ENCODE data around the gene FGFR3. TPM values are rescaled to one million over a fixed set of nuclear protein-coding genes. Genes with fewer than 3 reads are reported as not detected.

FGFR3 gene
- total RNA-seq, 8 experiments from 2014 or later: 0.76 to 39.4 (median 10.8) TPM

GRCh38 chr4:1775731-1776500 is 17.2 kb upstream of the FGFR3 start:
- in situ Hi-C loops (cut with MboI; ENCODE audit: low pct_unique_long_range_greater_than_20kb in 2 of 9, low sequenced_read_pairs in 9 of 9, unreplicated experiment in 9 of 9): no loop called here
- H3K4me1 ChIP-seq (replicated peaks in 1 of 2): peaks cover 56 to 78% of the 10 kb centered on the region in 2 donors
- H3K27ac ChIP-seq: no peak overlapping the region
- H3K4me3 ChIP-seq: no peak overlapping the region
- WGBS, 10 experiments: 0 to 100% (median 79%) methylated on average over 1 to 6 of the region's 23 CpGs; no CpG with 5 or more reads in 4 of the 10 experiments
- ATAC-seq (replicated peaks in 6 of 8): peak in 2 of 8 experiments; percentile 22 to 41

- H3K27ac ChIP-seq: peak overlapping the region in 1 of 2 donors; percentile 28
- H3K4me1 ChIP-seq (replicated peaks in 1 of 2): peaks cover 49 to 70% of the 10 kb centered on the region in 2 donors
- WGBS, 10 experiments: 43 to 100% (median 86%) methylated on average over 1 to 12 of the region's 24 CpGs; no CpG with 5 or more reads in 4 of the 10 experiments
- peak in 3 of 8 experiments; percentile 6 to 8 (median 6) for ATAC-seq (replicated peaks in 6 of 8)
- H3K4me3 ChIP-seq: no peak overlapping the region
- in situ Hi-C loops (cut with MboI; ENCODE audit: low pct_unique_long_range_greater_than_20kb in 2 of 9, low sequenced_read_pairs in 9 of 9, unreplicated experiment in 9 of 9): no loop called here
Observed at GRCh38 chr4:1776521-1777161, 16.5 kb upstream of the FGFR3 start.

- Histone ChIP-seq H3K4me3 (no peak overlapping the region), H3K27ac (peak overlapping the region in 1 of 2 donors; percentile 54), H3K4me1 (replicated peaks in 1 of 2) (peaks cover 43 to 57% of the 10 kb centered on the region in 2 donors)
- WGBS, 10 experiments: 23% methylated on average over 3 of the region's 27 CpGs; no CpG with 5 or more reads in 9 of the 10 experiments
- in situ Hi-C loops (cut with MboI; ENCODE audit: low pct_unique_long_range_greater_than_20kb in 2 of 9, low sequenced_read_pairs in 9 of 9, unreplicated experiment in 9 of 9): no loop called here
- peak; percentile 80 to 89 (median 81) for ATAC-seq (replicated peaks in 6 of 8)
Observed at GRCh38 chr4:1777822-1778641, 15.1 kb upstream of the FGFR3 start.

- in situ Hi-C loops (cut with MboI; ENCODE audit: low pct_unique_long_range_greater_than_20kb in 2 of 9, low sequenced_read_pairs in 9 of 9, unreplicated experiment in 9 of 9): no loop called here
- H3K27ac ChIP-seq: peak overlapping the region in 1 of 2 donors; percentile 54
- 60 to 100% (median 76%) methylated on average over 1 to 3 of the region's 18 CpGs; no CpG with 5 or more reads in 6 of the 10 experiments for WGBS, 10 experiments
- no peak for ATAC-seq (replicated peaks in 6 of 8)
- H3K4me1 ChIP-seq (replicated peaks in 1 of 2): peaks cover 43 to 52% of the 10 kb centered on the region in 2 donors
- no peak overlapping the region for H3K4me3 ChIP-seq
Observed at GRCh38 chr4:1778642-1779392, 14.3 kb upstream of the FGFR3 start.

- WGBS, 10 experiments: 20 to 100% (median 82%) methylated on average over 1 to 7 of the region's 18 CpGs; no CpG with 5 or more reads in 5 of the 10 experiments
- peaks cover 45 to 52% of the 10 kb centered on the region in 2 donors for H3K4me1 ChIP-seq (replicated peaks in 1 of 2)
- peak in 3 of 8 experiments; percentile 4 to 8 (median 4) for ATAC-seq (replicated peaks in 6 of 8)
- peak overlapping the region in 1 of 2 donors; percentile 1 for H3K27ac ChIP-seq
- no peak overlapping the region for H3K4me3 ChIP-seq
- in situ Hi-C loops (cut with MboI; ENCODE audit: low pct_unique_long_range_greater_than_20kb in 2 of 9, low sequenced_read_pairs in 9 of 9, unreplicated experiment in 9 of 9): no loop called here
Observed at GRCh38 chr4:1779588-1780382, 13.3 kb upstream of the FGFR3 start.

GRCh38 chr4:1780435-1780834 is 12.7 kb upstream of the FGFR3 start:
- WGBS, 10 experiments: 93 to 100% methylated on average over 2 to 7 of the region's 14 CpGs; no CpG with 5 or more reads in 8 of the 10 experiments
- ATAC-seq (replicated peaks in 6 of 8): no peak
- no peak overlapping the region for H3K4me3 ChIP-seq
- H3K27ac ChIP-seq: no peak overlapping the region
- H3K4me1 ChIP-seq (replicated peaks in 1 of 2): peaks cover 51 to 57% of the 10 kb centered on the region in 2 donors
- in situ Hi-C loops (cut with MboI; ENCODE audit: low pct_unique_long_range_greater_than_20kb in 2 of 9, low sequenced_read_pairs in 9 of 9, unreplicated experiment in 9 of 9): no loop called here

GRCh38 chr4:1783015-1783414 is 10.1 kb upstream of the FGFR3 start:
- in situ Hi-C loops (cut with MboI; ENCODE audit: low pct_unique_long_range_greater_than_20kb in 2 of 9, low sequenced_read_pairs in 9 of 9, unreplicated experiment in 9 of 9): no loop called here
- no peak overlapping the region for H3K4me3 ChIP-seq
- ATAC-seq (replicated peaks in 6 of 8): no peak
- H3K4me1 ChIP-seq (replicated peaks in 1 of 2): peaks cover 26 to 54% of the 10 kb centered on the region in 2 donors
- WGBS, 10 experiments: 94 to 100% (median 100%) methylated on average over 1 to 3 of the region's 10 CpGs; no CpG with 5 or more reads in 7 of the 10 experiments
- H3K27ac ChIP-seq: no peak overlapping the region

GRCh38 chr4:1783970-1784369 is 9.1 kb upstream of the FGFR3 start:
- H3K4me1 ChIP-seq (replicated peaks in 1 of 2): peaks cover 16 to 46% of the 10 kb centered on the region in 2 donors
- H3K4me3 ChIP-seq: no peak overlapping the region
- WGBS, 10 experiments: 27 to 100% (median 77%) methylated on average over 1 to 3 of the region's 12 CpGs; no CpG with 5 or more reads in 6 of the 10 experiments
- no peak overlapping the region for H3K27ac ChIP-seq
- ATAC-seq (replicated peaks in 6 of 8): peak in 2 of 8 experiments; percentile 13 to 20
- in situ Hi-C loops (cut with MboI; ENCODE audit: low pct_unique_long_range_greater_than_20kb in 2 of 9, low sequenced_read_pairs in 9 of 9, unreplicated experiment in 9 of 9): no loop called here

GRCh38 chr4:1784395-1784788 is 8.7 kb upstream of the FGFR3 start:
- H3K4me3 ChIP-seq: no peak overlapping the region
- ATAC-seq (replicated peaks in 6 of 8): no peak
- no peak overlapping the region for H3K27ac ChIP-seq
- peaks cover 12 to 42% of the 10 kb centered on the region in 2 donors for H3K4me1 ChIP-seq (replicated peaks in 1 of 2)
- in situ Hi-C loops (cut with MboI; ENCODE audit: low pct_unique_long_range_greater_than_20kb in 2 of 9, low sequenced_read_pairs in 9 of 9, unreplicated experiment in 9 of 9): no loop called here
- WGBS, 10 experiments: 50 to 100% (median 93%) methylated on average over 1 to 4 of the region's 10 CpGs; no CpG with 5 or more reads in 4 of the 10 experiments

GRCh38 chr4:1784789-1785591 is 8.1 kb upstream of the FGFR3 start:
- Histone ChIP-seq H3K4me3 (no peak overlapping the region), H3K4me1 (replicated peaks in 1 of 2) (peaks cover 9 to 36% of the 10 kb centered on the region in 2 donors), H3K27ac (no peak overlapping the region)
- in situ Hi-C loops (cut with MboI; ENCODE audit: low pct_unique_long_range_greater_than_20kb in 2 of 9, low sequenced_read_pairs in 9 of 9, unreplicated experiment in 9 of 9): no loop called here
- ATAC-seq (replicated peaks in 6 of 8): peak in 6 of 8 experiments; percentile 38 to 73 (median 54)
- WGBS, 10 experiments: 60 to 80% methylated on average over 1 to 2 of the region's 17 CpGs; no CpG with 5 or more reads in 8 of the 10 experiments

GRCh38 chr4:1785592-1785991 is 7.5 kb upstream of the FGFR3 start:
- peak in 3 of 8 experiments; percentile 2 to 20 (median 6) for ATAC-seq (replicated peaks in 6 of 8)
- no peak overlapping the region for H3K27ac ChIP-seq
- WGBS, 10 experiments: no CpG with 5 or more reads among the region's 11 CpGs
- in situ Hi-C loops (cut with MboI; ENCODE audit: low pct_unique_long_range_greater_than_20kb in 2 of 9, low sequenced_read_pairs in 9 of 9, unreplicated experiment in 9 of 9): no loop called here
- H3K4me3 ChIP-seq: no peak overlapping the region
- peaks cover 9 to 35% of the 10 kb centered on the region in 2 donors for H3K4me1 ChIP-seq (replicated peaks in 1 of 2)

All from motor neuron (in vitro differentiated cells).